ENCODE data around the gene MPP7.

MPP7 gene

DNA sequence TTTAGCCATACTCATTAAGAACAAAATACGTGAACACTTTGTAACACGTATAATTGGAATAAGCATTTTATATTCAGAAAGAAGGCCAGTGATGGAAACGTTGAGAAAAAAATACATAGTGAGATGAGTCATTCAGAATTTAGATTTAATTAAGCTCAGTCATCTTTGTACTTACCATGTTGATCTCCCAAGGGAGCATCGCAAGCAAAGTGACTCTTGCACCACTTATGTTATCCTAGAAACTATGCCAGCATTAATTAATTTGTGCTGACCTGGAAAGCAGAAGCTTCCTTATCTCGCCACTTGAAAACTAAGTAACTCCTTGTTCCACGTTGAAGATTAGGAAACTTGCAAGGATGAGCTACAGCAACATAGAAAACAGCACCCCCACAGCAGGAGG lies 9.7 kb upstream of the MPP7 start:
- ChIA-PET POLR2A (no interaction called here), CTCF (interaction anchor here (0.7 to 2.3 kb wide), 7 partner anchors 9 to 81 kb away, joined by 3 to 8 read pairs (median 5); partner anchors contain the start of gene MPP7)
- TF ChIP-seq, protein P1, sequence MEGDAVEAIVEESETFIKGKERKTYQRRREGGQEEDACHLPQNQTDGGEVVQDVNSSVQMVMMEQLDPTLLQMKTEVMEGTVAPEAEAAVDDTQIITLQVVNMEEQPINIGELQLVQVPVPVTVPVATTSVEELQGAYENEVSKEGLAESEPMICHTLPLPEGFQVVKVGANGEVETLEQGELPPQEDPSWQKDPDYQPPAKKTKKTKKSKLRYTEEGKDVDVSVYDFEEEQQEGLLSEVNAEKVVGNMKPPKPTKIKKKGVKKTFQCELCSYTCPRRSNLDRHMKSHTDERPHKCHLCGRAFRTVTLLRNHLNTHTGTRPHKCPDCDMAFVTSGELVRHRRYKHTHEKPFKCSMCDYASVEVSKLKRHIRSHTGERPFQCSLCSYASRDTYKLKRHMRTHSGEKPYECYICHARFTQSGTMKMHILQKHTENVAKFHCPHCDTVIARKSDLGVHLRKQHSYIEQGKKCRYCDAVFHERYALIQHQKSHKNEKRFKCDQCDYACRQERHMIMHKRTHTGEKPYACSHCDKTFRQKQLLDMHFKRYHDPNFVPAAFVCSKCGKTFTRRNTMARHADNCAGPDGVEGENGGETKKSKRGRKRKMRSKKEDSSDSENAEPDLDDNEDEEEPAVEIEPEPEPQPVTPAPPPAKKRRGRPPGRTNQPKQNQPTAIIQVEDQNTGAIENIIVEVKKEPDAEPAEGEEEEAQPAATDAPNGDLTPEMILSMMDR (IDR thresholded peaks at IDR 0.05; ENCODE audit: control extremely low read depth, extremely low read depth, low read depth, missing control alignments) = no peak
- no peak for DNase-seq (ENCODE audit: extremely low spot score)

DNA sequence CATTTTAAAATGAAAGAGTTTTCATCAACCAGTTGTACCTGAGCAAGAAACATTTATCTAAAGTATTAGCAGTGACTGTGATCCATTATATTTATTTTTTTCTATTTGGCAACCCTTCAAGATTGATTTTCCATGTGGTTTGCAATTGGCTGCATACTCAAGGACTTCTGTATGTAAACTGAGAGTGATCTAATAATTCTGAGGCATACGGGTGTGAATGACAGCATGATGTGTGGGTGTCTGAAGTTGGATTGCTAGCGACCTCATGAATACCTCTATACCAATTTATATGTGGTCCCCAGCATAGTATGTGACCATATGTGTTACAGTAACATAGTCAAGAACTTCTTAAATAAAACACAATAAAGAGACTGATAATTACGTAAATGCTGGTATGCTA lies 8.2 kb upstream of the MPP7 start:
- TF ChIP-seq, protein P1 (IDR thresholded peaks at IDR 0.05; ENCODE audit: control extremely low read depth, extremely low read depth, low read depth, missing control alignments) = no peak
- ChIA-PET POLR2A (no interaction called here), CTCF (interaction anchor here (1.0 to 2.3 kb wide), 4 partner anchors 13 to 70 kb away, joined by 3 to 6 read pairs (median 6); no protein-coding TSS in a partner anchor)
- no peak for DNase-seq (ENCODE audit: extremely low spot score)

DNA sequence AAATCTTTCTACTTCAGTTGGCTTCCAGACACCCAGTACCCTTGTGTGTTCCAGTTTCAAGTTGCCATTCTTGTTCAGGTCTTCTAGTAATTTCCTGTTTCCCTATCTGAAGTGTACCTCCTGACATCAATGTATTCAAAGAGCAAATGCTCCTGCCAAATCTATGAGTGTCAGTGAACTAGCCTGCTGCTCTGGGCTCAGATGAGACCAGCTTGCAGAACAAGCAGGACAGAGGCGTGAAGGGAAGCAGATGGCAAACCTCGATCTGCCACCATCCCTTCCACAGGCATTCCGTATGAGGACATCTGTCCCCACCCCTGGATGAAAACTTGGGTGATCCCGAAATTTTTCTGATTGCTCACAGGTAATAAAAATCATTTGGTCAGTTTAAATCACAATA lies 4.4 kb upstream of the MPP7 start:
- TF ChIP-seq, protein P1 (IDR thresholded peaks at IDR 0.05; ENCODE audit: control extremely low read depth, extremely low read depth, low read depth, missing control alignments) = no peak
- POLR2A ChIA-PET = no interaction called here
- CTCF ChIA-PET = interaction anchor here (1.8 kb wide), 1 partner anchor 20 kb away, joined by 4 read pairs; no protein-coding TSS in a partner anchor
- no peak for DNase-seq (ENCODE audit: extremely low spot score)

GRCh38 chr10:28305553-28305952 lies 2.7 kb upstream of the MPP7 start:
- DNase-seq (ENCODE audit: extremely low spot score) = no peak
- TF ChIP-seq, protein P1 (IDR thresholded peaks at IDR 0.05; ENCODE audit: control extremely low read depth, extremely low read depth, low read depth, missing control alignments) = no peak
- CTCF ChIA-PET = interaction anchor here (1.2 kb wide), 1 partner anchor 88 kb away, joined by 3 read pairs; no protein-coding TSS in a partner anchor
- POLR2A ChIA-PET = no interaction called here

GRCh38 chr10:28304032-28304571 lies 1.2 kb upstream of the MPP7 start:
- ChIA-PET POLR2A (no interaction called here), CTCF (interaction anchor here (1.7 to 3.8 kb wide), 3 partner anchors 8 to 77 kb away, joined by 4 to 15 read pairs (median 8); no protein-coding TSS in a partner anchor)
- TF ChIP-seq, protein P1 (IDR thresholded peaks at IDR 0.05; ENCODE audit: control extremely low read depth, extremely low read depth, low read depth, missing control alignments) = no peak
- no peak for DNase-seq (ENCODE audit: extremely low spot score)

DNA sequence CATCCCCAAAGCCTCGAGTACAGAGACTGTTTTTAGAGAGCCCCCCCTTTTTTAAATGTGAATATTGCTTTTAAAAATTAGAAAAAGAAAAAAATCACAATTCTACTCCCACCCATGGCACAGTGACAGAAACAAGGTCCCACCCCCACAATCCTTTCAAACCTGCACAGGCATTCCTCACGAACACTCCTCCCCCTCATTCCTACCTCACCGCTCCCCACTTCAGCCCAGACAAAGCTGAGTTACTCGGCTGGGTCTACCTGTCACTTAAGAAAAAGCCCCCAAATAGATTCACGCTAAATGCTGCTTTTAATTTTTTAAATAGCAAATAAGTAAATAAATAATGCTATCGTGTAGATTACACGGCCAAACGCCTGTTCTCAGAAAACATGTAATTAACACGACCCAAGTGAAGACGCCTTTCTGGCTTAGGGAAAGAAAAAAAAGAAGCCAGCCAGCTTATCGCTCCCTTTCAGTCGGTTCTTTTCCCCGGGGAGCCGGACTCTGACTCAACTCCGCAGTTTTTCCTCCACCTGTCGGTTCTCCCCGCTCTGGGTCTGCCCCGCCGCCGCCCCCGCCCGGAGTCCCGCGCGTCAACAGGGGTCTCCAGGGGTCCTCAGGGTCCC lies 739 bp downstream of the MPP7 start:
- TF ChIP-seq, protein P1 (IDR thresholded peaks at IDR 0.05; ENCODE audit: control extremely low read depth, extremely low read depth, low read depth, missing control alignments) = no peak
- no peak for DNase-seq (ENCODE audit: extremely low spot score)
- CTCF ChIA-PET = interaction anchor here (1.0 to 3.8 kb wide), 6 partner anchors 11 to 92 kb away, joined by 3 to 15 read pairs (median 5); no protein-coding TSS in a partner anchor
- POLR2A ChIA-PET = no interaction called here

All from GM10248 (cell line).